Adipocyte (in vitro differentiated cells): ENCODE measurements around the gene LRP6.

Source experiments
- DNase-seq: peaks from one replicate; pipeline ENCODE4 v3.0.0-alpha.2; 2015; ENCODE audit warnings: low read depth
- H3K27me3 ChIP-seq: replicated peaks from 2 replicates; pipeline ENCODE4 v1.7.0; 2013; ENCODE audit warnings: mild to moderate bottlenecking, low read length, moderate library complexity; ENCODE audit not compliant: control insufficient read depth, insufficient read depth
- H3K36me3 ChIP-seq: 2 replicates; pipeline ENCODE4 v1.7.0; 2013; ENCODE audit warnings: low read length, mild to moderate bottlenecking, moderate library complexity; ENCODE audit not compliant: control insufficient read depth, insufficient read depth, severe bottlenecking
- H3K4me1 ChIP-seq: 2 replicates; pipeline ENCODE4 v1.7.0; 2013; ENCODE audit warnings: mild to moderate bottlenecking, low read length, moderate library complexity; ENCODE audit not compliant: control insufficient read depth, insufficient read depth
- H3K4me3 ChIP-seq: 2 replicates; pipeline ENCODE4 v1.7.0; 2013; ENCODE audit warnings: mild to moderate bottlenecking, low read length, moderate library complexity
- H3K9ac ChIP-seq: 2 replicates; pipeline ENCODE4 v1.7.0; 2013; ENCODE audit warnings: mild to moderate bottlenecking, low read length, moderate library complexity
- H3K9me3 ChIP-seq: 2 replicates; pipeline ENCODE4 v1.7.0; 2013; ENCODE audit warnings: mild to moderate bottlenecking, low read length, moderate library complexity; ENCODE audit not compliant: control insufficient read depth

LRP6 gene

GRCh38 chr12:12282761-12283425 lies 16.0 kb upstream of the LRP6 start:
- Histone ChIP-seq H3K9me3 (no peaks in the 10 kb centered on the region), H3K9ac (no peak overlapping the region), H3K4me1 (peaks cover 20% of the 10 kb centered on the region), H3K4me3 (peak overlapping the region; percentile 23), H3K27me3 (peaks cover 6% of the 10 kb centered on the region), H3K36me3 (no peaks in the 10 kb centered on the region)
- peak; percentile 69 for DNase-seq

GRCh38 chr12:12282202-12282601 lies 15.4 kb upstream of the LRP6 start:
- peaks cover 20% of the 10 kb centered on the region for H3K4me1 ChIP-seq
- no peaks in the 10 kb centered on the region for H3K9me3 ChIP-seq
- no peak overlapping the region for H3K4me3 ChIP-seq
- H3K9ac ChIP-seq = no peak overlapping the region
- DNase-seq = no peak
- no peaks in the 10 kb centered on the region for H3K27me3 ChIP-seq
- H3K36me3 ChIP-seq = no peaks in the 10 kb centered on the region

GRCh38 chr12:12281134-12281533 lies 14.3 kb upstream of the LRP6 start:
- DNase-seq = no peak
- Histone ChIP-seq H3K9me3 (no peaks in the 10 kb centered on the region), H3K4me3 (no peak overlapping the region), H3K9ac (no peak overlapping the region), H3K27me3 (no peaks in the 10 kb centered on the region), H3K4me1 (peaks cover 20% of the 10 kb centered on the region), H3K36me3 (no peaks in the 10 kb centered on the region)

GRCh38 chr12:12278899-12279298 lies 12.1 kb upstream of the LRP6 start:
- no peak for DNase-seq
- H3K9me3 ChIP-seq = no peaks in the 10 kb centered on the region
- no peak overlapping the region for H3K9ac ChIP-seq
- peaks cover 20% of the 10 kb centered on the region for H3K4me1 ChIP-seq
- H3K27me3 ChIP-seq = no peaks in the 10 kb centered on the region
- no peaks in the 10 kb centered on the region for H3K36me3 ChIP-seq
- no peak overlapping the region for H3K4me3 ChIP-seq

- H3K4me3 ChIP-seq = no peak overlapping the region
- DNase-seq = no peak
- H3K4me1 ChIP-seq = peaks cover 14% of the 10 kb centered on the region
- H3K27me3 ChIP-seq = no peaks in the 10 kb centered on the region
- H3K36me3 ChIP-seq = no peaks in the 10 kb centered on the region
- H3K9me3 ChIP-seq = no peaks in the 10 kb centered on the region
- no peak overlapping the region for H3K9ac ChIP-seq
Measured at GRCh38 chr12:12275874-12276273, 9.0 kb upstream of the LRP6 start.

- H3K4me1 ChIP-seq = peaks cover 10% of the 10 kb centered on the region
- H3K9ac ChIP-seq = peak overlapping the region; percentile 60
- no peaks in the 10 kb centered on the region for H3K9me3 ChIP-seq
- H3K36me3 ChIP-seq = no peaks in the 10 kb centered on the region
- H3K27me3 ChIP-seq = no peaks in the 10 kb centered on the region
- H3K4me3 ChIP-seq = peak overlapping the region; percentile 47
- peak; percentile 2 for DNase-seq
Measured at GRCh38 chr12:12273291-12273957, 6.6 kb upstream of the LRP6 start.

- peak overlapping the region; percentile 60 for H3K9ac ChIP-seq
- H3K36me3 ChIP-seq = no peaks in the 10 kb centered on the region
- peak overlapping the region; percentile 47 for H3K4me3 ChIP-seq
- H3K4me1 ChIP-seq = peaks cover 10% of the 10 kb centered on the region
- no peaks in the 10 kb centered on the region for H3K9me3 ChIP-seq
- H3K27me3 ChIP-seq = no peaks in the 10 kb centered on the region
- DNase-seq = peak; percentile 36
Measured at GRCh38 chr12:12272869-12273268, 6.0 kb upstream of the LRP6 start.

- H3K9me3 ChIP-seq = no peaks in the 10 kb centered on the region
- no peak for DNase-seq
Measured at GRCh38 chr12:12270226-12270625, 3.4 kb upstream of the LRP6 start.

GRCh38 chr12:12267742-12268200 lies 927 bp upstream of the LRP6 start:
- Histone ChIP-seq H3K9ac (peak overlapping the region; percentile 100), H3K27me3 (no peaks in the 10 kb centered on the region), H3K4me3 (peak overlapping the region; percentile 95), H3K4me1 (peaks cover 17% of the 10 kb centered on the region), H3K36me3 (no peaks in the 10 kb centered on the region), H3K9me3 (no peaks in the 10 kb centered on the region)
- no peak for DNase-seq

More at GRCh38 chr12:12270226-12270625, 3.4 kb upstream of the LRP6 start:
- H3K36me3 ChIP-seq = no peaks in the 10 kb centered on the region
- no peak overlapping the region for H3K9ac ChIP-seq
- H3K4me1 ChIP-seq = peaks cover 10% of the 10 kb centered on the region
- no peaks in the 10 kb centered on the region for H3K27me3 ChIP-seq
- H3K4me3 ChIP-seq = no peak overlapping the region

- no peak for DNase-seq
- no peaks in the 10 kb centered on the region for H3K9me3 ChIP-seq
Measured at GRCh38 chr12:12266389-12266872, 413 bp downstream of the LRP6 start.

GRCh38 chr12:12265571-12266388 lies 1.1 kb downstream of the LRP6 start:
- peak overlapping the region; percentile 95 for H3K4me3 ChIP-seq
- peak; percentile 72 for DNase-seq

More at GRCh38 chr12:12266389-12266872, 413 bp downstream of the LRP6 start:
- Histone ChIP-seq H3K36me3 (no peaks in the 10 kb centered on the region), H3K4me3 (peak overlapping the region; percentile 95), H3K9ac (peak overlapping the region; percentile 100), H3K27me3 (no peaks in the 10 kb centered on the region), H3K4me1 (peaks cover 14% of the 10 kb centered on the region)

More at GRCh38 chr12:12265571-12266388, 1.1 kb downstream of the LRP6 start:
- peaks cover 14% of the 10 kb centered on the region for H3K4me1 ChIP-seq
- H3K27me3 ChIP-seq = no peaks in the 10 kb centered on the region
- H3K9me3 ChIP-seq = no peaks in the 10 kb centered on the region
- no peaks in the 10 kb centered on the region for H3K36me3 ChIP-seq
- H3K9ac ChIP-seq = peak overlapping the region; percentile 100
